HCT116 (cell line): ENCODE measurements around the gene SNX10. TPM values are rescaled to one million over a fixed set of nuclear protein-coding genes. Genes with fewer than 3 reads are reported as not detected.
A peak's percentile ranks its signal among the peaks of the same experiment; 100 is the strongest.

Source experiments
- ATAC-seq: fragments of 200-7000 bp; cut with Tn5 transposase; 2 replicates; pipeline ENCODE4 v1.9.1; 2020; ENCODE audit warnings: mild to moderate bottlenecking, moderate library complexity
- BruUV-seq: library from RNA; stranded (reverse); fragments of 400-500 nt; replicated peaks from 2 replicates; lab custom pipeline; 2021; lab: Mats Ljungman, UMichigan
- CTCF ChIA-PET: fragments of 300-600 bp; sonication (Branson Sonifier 250); formaldehyde crosslinking; loops from one replicate; lab custom pipeline; 2021; ENCODE audit warnings: antibody characterized with exemption; lab: Charles Lee
- POLR2A ChIA-PET: fragments of 300-600, 350-600 bp; sonication (Branson Sonifier 250); formaldehyde crosslinking; loops from one replicate; lab custom pipeline; 2021; ENCODE audit warnings: antibody characterized with exemption; lab: Charles Lee
- RAD21 ChIA-PET, 2 experiments: fragments of 300-600 bp; sonication (Branson Sonifier 250); formaldehyde crosslinking; loops; one replicate each; lab custom pipeline; 2023; ENCODE audit warnings: low total read pairs in 2 of 2; ENCODE audit not compliant: uncharacterized antibody in 2 of 2, unreplicated experiment in 2 of 2, low non-redundant PET in 1 of 2; lab: Charles Lee
- DNase-seq: peaks from one replicate; pipeline ENCODE4 v3.0.0-alpha.2; 2010; ENCODE audit warnings: low read depth, low spot score
- H2AFZ ChIP-seq: fragments of 200-600 bp; shearing (Covaris generic), sonication (generic); 2 replicates; pipeline ENCODE4 v1.6.1; 2017; ENCODE audit warnings: low read depth, mixed run types, mixed read lengths, antibody characterized with exemption, low read length; ENCODE audit not compliant: poor library complexity, severe bottlenecking
- H3K27ac ChIP-seq: 2 replicates; pipeline ENCODE4 v1.5.1; 2012; ENCODE audit warnings: low read depth, low read length
- H3K27me3 ChIP-seq: fragments of 200-600 bp; sonication (generic); 2 replicates; pipeline ENCODE4 v1.6.1; 2016; ENCODE audit warnings: mixed run types, low read length, mixed read lengths; ENCODE audit not compliant: insufficient read depth
- H3K36me3 ChIP-seq, 2 experiments: fragments of 200-500 bp in 1 of 2; fragments of 200-600 bp in 1 of 2; sonication (Bioruptor generic) in 1 of 2; sonication (generic) in 1 of 2; 2 replicates each; pipeline versions ENCODE4 v1.5.1 to v1.6.1; 2014 to 2016; ENCODE audit warnings: low read length in 2 of 2, inconsistent platforms in 1 of 2, mixed read lengths in 1 of 2, mixed run types in 1 of 2; ENCODE audit not compliant: insufficient read depth in 2 of 2, control insufficient read depth in 1 of 2
- H3K4me1 ChIP-seq, 2 experiments: fragments of 200-600 bp in 1 of 2; sonication (generic) in 1 of 2; 2 replicates each; pipeline versions ENCODE4 v1.5.1 to v1.6.1; 2012 to 2017; ENCODE audit warnings: low read length in 2 of 2, inconsistent platforms in 1 of 2, mild to moderate bottlenecking in 1 of 2, mixed read lengths in 1 of 2, mixed run types in 1 of 2, moderate library complexity in 1 of 2; ENCODE audit not compliant: insufficient read depth in 2 of 2, control insufficient read depth in 1 of 2
- H3K4me2 ChIP-seq: fragments of 200-600 bp; sonication (generic); 2 replicates; pipeline ENCODE4 v1.6.1; 2017; ENCODE audit warnings: mixed run types, low read length, mixed read lengths
- H3K4me3 ChIP-seq, 2 experiments: fragments of 200-600 bp in 1 of 2; sonication (generic) in 1 of 2; replicated peaks in 1 of 2; 2 replicates each; pipeline ENCODE4 v1.5.1; 2011 to 2016; ENCODE audit warnings: low read length in 2 of 2, control low read depth in 1 of 2, low read depth in 1 of 2, mild to moderate bottlenecking in 1 of 2, mixed read lengths in 1 of 2, mixed run types in 1 of 2
- H3K79me2 ChIP-seq: fragments of 200-600 bp; sonication (generic); 2 replicates; pipeline ENCODE4 v1.6.1; 2017; ENCODE audit warnings: mild to moderate bottlenecking, mixed run types, low read length, moderate library complexity, mixed read lengths; ENCODE audit not compliant: insufficient read depth
- H3K9ac ChIP-seq: fragments of 200-600 bp; sonication (generic); 2 replicates; pipeline ENCODE4 v1.6.1; 2016; ENCODE audit warnings: low read length, mixed read lengths
- H3K9me2 ChIP-seq: fragments of 200-600 bp; sonication (generic), shearing (Covaris generic); 2 replicates; pipeline ENCODE4 v1.6.1; 2017; ENCODE audit warnings: mixed run types, mild to moderate bottlenecking, moderate library complexity; ENCODE audit not compliant: insufficient read depth
- H3K9me3 ChIP-seq, 2 experiments: fragments of 200-500 bp in 1 of 2; fragments of 200-600 bp in 1 of 2; sonication (Bioruptor generic) in 1 of 2; sonication (generic) in 1 of 2; 2 replicates each; pipeline ENCODE4 v1.6.1; 2014 to 2017; ENCODE audit warnings: low read length in 2 of 2, mixed read lengths in 2 of 2, inconsistent platforms in 1 of 2, low read depth in 1 of 2, mild to moderate bottlenecking in 1 of 2, mixed run types in 1 of 2, moderate library complexity in 1 of 2; ENCODE audit not compliant: control insufficient read depth in 1 of 2, insufficient read depth in 1 of 2
- H4K20me1 ChIP-seq: fragments of 200-600 bp; sonication (generic), shearing (Covaris generic); 2 replicates; pipeline ENCODE4 v1.6.1; 2017; ENCODE audit warnings: mixed run types, mild to moderate bottlenecking, moderate library complexity; ENCODE audit not compliant: insufficient read depth
- ATF3 ChIP-seq: IDR thresholded peaks from 2 replicates; pipeline ENCODE4 v1.6.1; 2012
- CBX3 ChIP-seq: IDR thresholded peaks from 2 replicates; pipeline ENCODE4 v1.6.1; 2012; ENCODE audit warnings: low read depth
- CEBPB ChIP-seq: IDR thresholded peaks from 2 replicates; pipeline ENCODE4 v1.6.1; 2012; ENCODE audit warnings: low read depth
- ELF1 ChIP-seq: IDR thresholded peaks from 2 replicates; pipeline ENCODE4 v1.6.1; 2012; ENCODE audit warnings: low read depth, borderline replicate concordance
- EZH2 ChIP-seq: fragments of 200-600 bp; sonication (generic); IDR thresholded peaks from 2 replicates; pipeline ENCODE4 v1.6.1; 2017; ENCODE audit warnings: antibody characterized with exemption, mixed run types
- EZH2phosphoT487 ChIP-seq: fragments of 200-600 bp; IDR thresholded peaks from 2 replicates; pipeline ENCODE4 v1.6.1; 2018; ENCODE audit warnings: antibody characterized with exemption, borderline replicate concordance
- FOSL1 ChIP-seq: IDR thresholded peaks from 2 replicates; pipeline ENCODE4 v1.6.1; 2012; ENCODE audit warnings: low read depth
- JUND ChIP-seq: IDR thresholded peaks from 2 replicates; pipeline ENCODE4 v1.6.1; 2012
- MAX ChIP-seq: IDR thresholded peaks from 2 replicates; pipeline ENCODE4 v1.6.1; 2012
- POLR2AphosphoS5 ChIP-seq: IDR thresholded peaks from 2 replicates; pipeline ENCODE4 v1.6.1; 2011; ENCODE audit warnings: mild to moderate bottlenecking, low read depth, low read length, moderate library complexity
- RAD21 ChIP-seq: IDR thresholded peaks from 2 replicates; pipeline ENCODE4 v1.6.1; 2012; ENCODE audit warnings: low read depth, mild to moderate bottlenecking
- SIN3A ChIP-seq: IDR thresholded peaks from 2 replicates; pipeline ENCODE4 v1.6.1; 2012; ENCODE audit warnings: low read depth
- SP1 ChIP-seq: IDR thresholded peaks from 2 replicates; pipeline ENCODE4 v1.6.1; 2012; ENCODE audit warnings: low read depth
- YY1 ChIP-seq: IDR thresholded peaks from 2 replicates; pipeline ENCODE4 v1.6.1; 2011; ENCODE audit warnings: low read length, low read depth, moderate library complexity, mild to moderate bottlenecking; ENCODE audit not compliant: insufficient replicate concordance; ENCODE audit errors: extremely low read depth
- ZFX ChIP-seq: fragments of 450-650 bp; IDR thresholded peaks from 2 replicates; pipeline ENCODE4 v1.6.1; 2017
- ZNF274 ChIP-seq: fragments of 200-500 bp; sonication (Bioruptor generic); IDR thresholded peaks from 2 replicates; pipeline ENCODE4 v1.6.1; 2014; ENCODE audit warnings: mild to moderate bottlenecking, low read depth, low read length, inconsistent platforms
- intact Hi-C: fragments of 100-400 bp; cut with micrococcal nuclease; formaldehyde crosslinking; loops from 2 replicates; pipeline ENCODE4 v1.10.0; 2022
- total RNA-seq: library from RNA; stranded (reverse); gene quantifications from one replicate; pipeline ENCODE4 v1.2.1, GENCODE V29; 2021; ENCODE audit not compliant: unreplicated experiment
- TF ChIP-seq, protein P1 (sequence below): IDR thresholded peaks from 2 replicates; pipeline ENCODE4 v1.6.1; 2012; ENCODE audit warnings: low read depth
- TF ChIP-seq, protein P2 (sequence below): IDR thresholded peaks from 2 replicates; pipeline ENCODE4 v1.6.1; 2011; ENCODE audit warnings: mild to moderate bottlenecking, low read length, moderate library complexity; ENCODE audit not compliant: insufficient replicate concordance; ENCODE audit errors: extremely low read depth

SNX10 gene
- total RNA-seq, 1 experiment from 2014 or later = 26.9 TPM

DNA sequence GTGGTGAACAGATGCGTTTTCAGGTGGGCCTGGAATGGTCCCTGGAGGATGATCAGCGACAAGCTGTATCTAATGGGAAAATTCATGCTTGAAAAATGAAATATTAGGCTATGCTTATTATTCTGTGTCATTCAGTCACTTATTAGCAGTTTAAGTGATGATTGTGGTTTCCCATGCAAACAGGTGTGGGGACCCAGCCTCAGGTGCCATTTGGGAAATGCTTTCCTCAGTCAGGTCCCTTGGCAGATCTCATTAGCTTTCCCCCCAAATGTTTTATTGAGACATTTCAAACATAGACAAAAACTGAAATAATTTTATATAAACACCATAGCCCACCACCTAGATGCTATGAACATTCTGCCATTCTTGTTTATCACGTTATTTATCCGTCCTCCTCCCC lies 411 bp upstream of the SNX10 start:
- H3K9me3 ChIP-seq = no peaks in the 10 kb centered on the region
- no peaks in the 10 kb centered on the region for H4K20me1 ChIP-seq
- peak overlapping the region; percentile 76 for H3K4me2 ChIP-seq
- peak overlapping the region; percentile 72 for H3K9ac ChIP-seq
- POLR2A ChIA-PET = interaction anchor here (1.0 kb wide), 1 partner anchor 212 kb away, joined by 3 read pairs; no protein-coding TSS in a partner anchor
- ATAC-seq (no peak), DNase-seq (no peak)
- RAD21 ChIA-PET = interaction anchor here in 1 of 2 experiments (0.7 kb wide), 1 partner anchor 74 kb away, joined by 3 read pairs; no protein-coding TSS in a partner anchor
- H2AFZ ChIP-seq = peak overlapping the region; percentile 76
- H3K4me1 ChIP-seq = peaks cover 4 to 13% of the 10 kb centered on the region in 2 experiments; a peak in 2 of 4 replicates
- peak overlapping the region; percentile 76 for H3K27ac ChIP-seq
- no peaks in the 10 kb centered on the region for H3K9me2 ChIP-seq
- no peaks in the 10 kb centered on the region for H3K79me2 ChIP-seq
- CTCF ChIA-PET = interaction anchor here (1.1 to 1.7 kb wide), 2 partner anchors 74 to 77 kb away, joined by 4 to 5 read pairs; no protein-coding TSS in a partner anchor
- peak overlapping the region; percentile 44 to 80 for H3K4me3 ChIP-seq
- no TSS peak for BruUV-seq
- intact Hi-C loops = loop anchor here (1.0 kb wide), 1 partner anchor 74 kb away; no protein-coding TSS in a partner anchor
- H3K36me3 ChIP-seq = no peaks in the 10 kb centered on the region
- no peaks in the 10 kb centered on the region for H3K27me3 ChIP-seq
- TF ChIP-seq CBX3 (no peak), CEBPB (no peak), EZH2phosphoT487 (no peak), ELF1 (no peak), MAX (no peak), POLR2AphosphoS5 (no peak), FOSL1 (no peak), EZH2 (no peak), YY1 (no peak), SP1 (no peak), SIN3A (no peak), ZFX (no peak), JUND (no peak), RAD21 (no peak), ATF3 (no peak), ZNF274 (no peak)
- TF ChIP-seq, protein P1, sequence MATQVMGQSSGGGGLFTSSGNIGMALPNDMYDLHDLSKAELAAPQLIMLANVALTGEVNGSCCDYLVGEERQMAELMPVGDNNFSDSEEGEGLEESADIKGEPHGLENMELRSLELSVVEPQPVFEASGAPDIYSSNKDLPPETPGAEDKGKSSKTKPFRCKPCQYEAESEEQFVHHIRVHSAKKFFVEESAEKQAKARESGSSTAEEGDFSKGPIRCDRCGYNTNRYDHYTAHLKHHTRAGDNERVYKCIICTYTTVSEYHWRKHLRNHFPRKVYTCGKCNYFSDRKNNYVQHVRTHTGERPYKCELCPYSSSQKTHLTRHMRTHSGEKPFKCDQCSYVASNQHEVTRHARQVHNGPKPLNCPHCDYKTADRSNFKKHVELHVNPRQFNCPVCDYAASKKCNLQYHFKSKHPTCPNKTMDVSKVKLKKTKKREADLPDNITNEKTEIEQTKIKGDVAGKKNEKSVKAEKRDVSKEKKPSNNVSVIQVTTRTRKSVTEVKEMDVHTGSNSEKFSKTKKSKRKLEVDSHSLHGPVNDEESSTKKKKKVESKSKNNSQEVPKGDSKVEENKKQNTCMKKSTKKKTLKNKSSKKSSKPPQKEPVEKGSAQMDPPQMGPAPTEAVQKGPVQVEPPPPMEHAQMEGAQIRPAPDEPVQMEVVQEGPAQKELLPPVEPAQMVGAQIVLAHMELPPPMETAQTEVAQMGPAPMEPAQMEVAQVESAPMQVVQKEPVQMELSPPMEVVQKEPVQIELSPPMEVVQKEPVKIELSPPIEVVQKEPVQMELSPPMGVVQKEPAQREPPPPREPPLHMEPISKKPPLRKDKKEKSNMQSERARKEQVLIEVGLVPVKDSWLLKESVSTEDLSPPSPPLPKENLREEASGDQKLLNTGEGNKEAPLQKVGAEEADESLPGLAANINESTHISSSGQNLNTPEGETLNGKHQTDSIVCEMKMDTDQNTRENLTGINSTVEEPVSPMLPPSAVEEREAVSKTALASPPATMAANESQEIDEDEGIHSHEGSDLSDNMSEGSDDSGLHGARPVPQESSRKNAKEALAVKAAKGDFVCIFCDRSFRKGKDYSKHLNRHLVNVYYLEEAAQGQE = no peak
- TF ChIP-seq, protein P2, sequence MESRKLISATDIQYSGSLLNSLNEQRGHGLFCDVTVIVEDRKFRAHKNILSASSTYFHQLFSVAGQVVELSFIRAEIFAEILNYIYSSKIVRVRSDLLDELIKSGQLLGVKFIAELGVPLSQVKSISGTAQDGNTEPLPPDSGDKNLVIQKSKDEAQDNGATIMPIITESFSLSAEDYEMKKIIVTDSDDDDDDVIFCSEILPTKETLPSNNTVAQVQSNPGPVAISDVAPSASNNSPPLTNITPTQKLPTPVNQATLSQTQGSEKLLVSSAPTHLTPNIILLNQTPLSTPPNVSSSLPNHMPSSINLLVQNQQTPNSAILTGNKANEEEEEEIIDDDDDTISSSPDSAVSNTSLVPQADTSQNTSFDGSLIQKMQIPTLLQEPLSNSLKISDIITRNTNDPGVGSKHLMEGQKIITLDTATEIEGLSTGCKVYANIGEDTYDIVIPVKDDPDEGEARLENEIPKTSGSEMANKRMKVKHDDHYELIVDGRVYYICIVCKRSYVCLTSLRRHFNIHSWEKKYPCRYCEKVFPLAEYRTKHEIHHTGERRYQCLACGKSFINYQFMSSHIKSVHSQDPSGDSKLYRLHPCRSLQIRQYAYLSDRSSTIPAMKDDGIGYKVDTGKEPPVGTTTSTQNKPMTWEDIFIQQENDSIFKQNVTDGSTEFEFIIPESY = no peak
